Ishikawa (cell line): Measurements from ENCODE around the gene UTP20.

Experiments used
- CREB1 ChIP-seq: IDR thresholded peaks from 2 replicates; pipeline ENCODE4 v1.6.1; 2012; ENCODE audit warnings: low read depth
- EP300 ChIP-seq: IDR thresholded peaks from 2 replicates; pipeline ENCODE4 v1.6.1; 2012; ENCODE audit warnings: borderline replicate concordance
- FOXM1 ChIP-seq: IDR thresholded peaks from 2 replicates; pipeline ENCODE4 v1.6.1; 2012; ENCODE audit warnings: low read depth, borderline replicate concordance
- NFIC ChIP-seq: IDR thresholded peaks from 2 replicates; pipeline ENCODE4 v1.6.1; 2012
- RAD21 ChIP-seq: IDR thresholded peaks from 2 replicates; pipeline ENCODE4 v1.6.1; 2012; ENCODE audit warnings: low read depth
- TAF1 ChIP-seq: IDR thresholded peaks from 2 replicates; pipeline ENCODE4 v1.6.1; 2012; ENCODE audit warnings: low read depth, mild to moderate bottlenecking
- TEAD4 ChIP-seq: IDR thresholded peaks from 2 replicates; pipeline ENCODE4 v1.6.1; 2012
- YY1 ChIP-seq: IDR thresholded peaks from 2 replicates; pipeline ENCODE4 v1.6.1; 2012; ENCODE audit warnings: low read depth
- TF ChIP-seq, protein P1 (sequence below): IDR thresholded peaks from 2 replicates; pipeline ENCODE4 v1.6.1; 2012; ENCODE audit warnings: low read depth, mild to moderate bottlenecking
- TF ChIP-seq, protein P2 (sequence below): IDR thresholded peaks from 2 replicates; pipeline ENCODE4 v1.6.1; 2012

GRCh38 chr12:101372431-101372830 lies 92.5 kb downstream of the UTP20 start:
- TF ChIP-seq RAD21 (no peak), CREB1 (no peak), EP300 (no peak), YY1 (no peak), TEAD4 (no peak), NFIC (no peak), FOXM1 (no peak), TAF1 (no peak)
- TF ChIP-seq, protein P1, sequence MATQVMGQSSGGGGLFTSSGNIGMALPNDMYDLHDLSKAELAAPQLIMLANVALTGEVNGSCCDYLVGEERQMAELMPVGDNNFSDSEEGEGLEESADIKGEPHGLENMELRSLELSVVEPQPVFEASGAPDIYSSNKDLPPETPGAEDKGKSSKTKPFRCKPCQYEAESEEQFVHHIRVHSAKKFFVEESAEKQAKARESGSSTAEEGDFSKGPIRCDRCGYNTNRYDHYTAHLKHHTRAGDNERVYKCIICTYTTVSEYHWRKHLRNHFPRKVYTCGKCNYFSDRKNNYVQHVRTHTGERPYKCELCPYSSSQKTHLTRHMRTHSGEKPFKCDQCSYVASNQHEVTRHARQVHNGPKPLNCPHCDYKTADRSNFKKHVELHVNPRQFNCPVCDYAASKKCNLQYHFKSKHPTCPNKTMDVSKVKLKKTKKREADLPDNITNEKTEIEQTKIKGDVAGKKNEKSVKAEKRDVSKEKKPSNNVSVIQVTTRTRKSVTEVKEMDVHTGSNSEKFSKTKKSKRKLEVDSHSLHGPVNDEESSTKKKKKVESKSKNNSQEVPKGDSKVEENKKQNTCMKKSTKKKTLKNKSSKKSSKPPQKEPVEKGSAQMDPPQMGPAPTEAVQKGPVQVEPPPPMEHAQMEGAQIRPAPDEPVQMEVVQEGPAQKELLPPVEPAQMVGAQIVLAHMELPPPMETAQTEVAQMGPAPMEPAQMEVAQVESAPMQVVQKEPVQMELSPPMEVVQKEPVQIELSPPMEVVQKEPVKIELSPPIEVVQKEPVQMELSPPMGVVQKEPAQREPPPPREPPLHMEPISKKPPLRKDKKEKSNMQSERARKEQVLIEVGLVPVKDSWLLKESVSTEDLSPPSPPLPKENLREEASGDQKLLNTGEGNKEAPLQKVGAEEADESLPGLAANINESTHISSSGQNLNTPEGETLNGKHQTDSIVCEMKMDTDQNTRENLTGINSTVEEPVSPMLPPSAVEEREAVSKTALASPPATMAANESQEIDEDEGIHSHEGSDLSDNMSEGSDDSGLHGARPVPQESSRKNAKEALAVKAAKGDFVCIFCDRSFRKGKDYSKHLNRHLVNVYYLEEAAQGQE = no peak
- TF ChIP-seq, protein P2, sequence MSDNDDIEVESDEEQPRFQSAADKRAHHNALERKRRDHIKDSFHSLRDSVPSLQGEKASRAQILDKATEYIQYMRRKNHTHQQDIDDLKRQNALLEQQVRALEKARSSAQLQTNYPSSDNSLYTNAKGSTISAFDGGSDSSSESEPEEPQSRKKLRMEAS = no peak
